Measurements from ENCODE around the gene NADSYN1.

DNA sequence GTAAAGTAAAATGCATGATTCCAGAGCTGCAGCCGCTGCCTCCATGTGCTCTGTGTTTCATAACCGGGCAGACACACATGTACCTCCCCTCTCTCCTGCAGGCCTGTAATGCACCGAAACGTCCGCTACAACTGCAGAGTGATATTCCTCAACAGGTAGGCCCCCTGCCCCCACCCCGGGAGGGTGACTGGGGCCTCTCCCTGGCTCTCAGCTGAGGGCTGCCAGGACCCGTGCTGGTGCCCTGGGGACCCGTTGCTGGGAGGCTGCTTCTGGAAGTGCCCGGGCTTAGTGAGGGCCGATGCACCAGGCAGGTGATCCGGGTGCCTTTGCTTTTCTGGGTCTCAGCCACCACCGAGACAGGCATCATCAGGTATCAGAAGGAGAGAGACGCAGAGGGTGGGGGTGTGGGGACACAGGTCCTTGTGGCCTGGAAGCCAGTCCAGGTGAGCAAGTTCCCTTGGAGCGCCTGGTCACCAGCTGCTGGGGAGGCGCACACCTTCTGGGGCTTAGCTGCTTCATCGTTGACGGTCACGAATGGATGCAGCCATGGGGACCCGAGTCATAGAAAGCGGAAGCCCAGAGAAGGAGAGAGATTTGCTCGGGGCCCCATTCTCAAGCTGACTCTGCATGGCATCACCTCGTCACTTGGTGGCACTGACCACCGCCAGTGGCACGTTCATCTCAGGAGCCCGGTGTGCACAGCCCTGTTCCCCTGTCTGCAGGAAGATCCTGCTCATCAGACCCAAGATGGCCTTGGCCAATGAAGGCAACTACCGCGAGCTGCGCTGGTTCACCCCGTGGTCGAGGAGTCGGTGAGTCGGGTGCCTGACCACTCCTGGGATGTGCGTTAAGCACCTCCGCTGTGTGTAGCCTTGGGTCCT lies 10.6 kb downstream of the NADSYN1 start:
- peak in 1 of 3 donors; percentile 8 for TF ChIP-seq POLR2AphosphoS5 (IDR thresholded peaks at IDR 0.05)
- TF ChIP-seq, protein P1, sequence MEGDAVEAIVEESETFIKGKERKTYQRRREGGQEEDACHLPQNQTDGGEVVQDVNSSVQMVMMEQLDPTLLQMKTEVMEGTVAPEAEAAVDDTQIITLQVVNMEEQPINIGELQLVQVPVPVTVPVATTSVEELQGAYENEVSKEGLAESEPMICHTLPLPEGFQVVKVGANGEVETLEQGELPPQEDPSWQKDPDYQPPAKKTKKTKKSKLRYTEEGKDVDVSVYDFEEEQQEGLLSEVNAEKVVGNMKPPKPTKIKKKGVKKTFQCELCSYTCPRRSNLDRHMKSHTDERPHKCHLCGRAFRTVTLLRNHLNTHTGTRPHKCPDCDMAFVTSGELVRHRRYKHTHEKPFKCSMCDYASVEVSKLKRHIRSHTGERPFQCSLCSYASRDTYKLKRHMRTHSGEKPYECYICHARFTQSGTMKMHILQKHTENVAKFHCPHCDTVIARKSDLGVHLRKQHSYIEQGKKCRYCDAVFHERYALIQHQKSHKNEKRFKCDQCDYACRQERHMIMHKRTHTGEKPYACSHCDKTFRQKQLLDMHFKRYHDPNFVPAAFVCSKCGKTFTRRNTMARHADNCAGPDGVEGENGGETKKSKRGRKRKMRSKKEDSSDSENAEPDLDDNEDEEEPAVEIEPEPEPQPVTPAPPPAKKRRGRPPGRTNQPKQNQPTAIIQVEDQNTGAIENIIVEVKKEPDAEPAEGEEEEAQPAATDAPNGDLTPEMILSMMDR (IDR thresholded peaks at IDR 0.05 in 8 of 11, conservative IDR thresholded peaks at IDR 0.05 in 3 of 11), result no peak
- TF ChIP-seq POLR2A (IDR thresholded peaks at IDR 0.05), result no peak

Data from spleen (tissue), 7 donors.